Adipocyte (in vitro differentiated cells): ENCODE results near the gene PAPOLB.
"Not testable (repeated sequence)": the region's sequence is repeated elsewhere in the genome, so short reads cannot be mapped to it uniquely, and the experiment has no call there.

Experiments used
- DNase-seq: peaks from one replicate; pipeline ENCODE4 v3.0.0-alpha.2; 2015; ENCODE audit warnings: low read depth
- H3K27me3 ChIP-seq: replicated peaks from 2 replicates; pipeline ENCODE4 v1.7.0; 2013; ENCODE audit warnings: mild to moderate bottlenecking, low read length, moderate library complexity; ENCODE audit not compliant: control insufficient read depth, insufficient read depth
- H3K36me3 ChIP-seq: 2 replicates; pipeline ENCODE4 v1.7.0; 2013; ENCODE audit warnings: low read length, mild to moderate bottlenecking, moderate library complexity; ENCODE audit not compliant: control insufficient read depth, insufficient read depth, severe bottlenecking
- H3K4me1 ChIP-seq: 2 replicates; pipeline ENCODE4 v1.7.0; 2013; ENCODE audit warnings: mild to moderate bottlenecking, low read length, moderate library complexity; ENCODE audit not compliant: control insufficient read depth, insufficient read depth
- H3K4me3 ChIP-seq: 2 replicates; pipeline ENCODE4 v1.7.0; 2013; ENCODE audit warnings: mild to moderate bottlenecking, low read length, moderate library complexity
- H3K9ac ChIP-seq: 2 replicates; pipeline ENCODE4 v1.7.0; 2013; ENCODE audit warnings: mild to moderate bottlenecking, low read length, moderate library complexity
- H3K9me3 ChIP-seq: 2 replicates; pipeline ENCODE4 v1.7.0; 2013; ENCODE audit warnings: mild to moderate bottlenecking, low read length, moderate library complexity; ENCODE audit not compliant: control insufficient read depth

The PAPOLB gene

DNA sequence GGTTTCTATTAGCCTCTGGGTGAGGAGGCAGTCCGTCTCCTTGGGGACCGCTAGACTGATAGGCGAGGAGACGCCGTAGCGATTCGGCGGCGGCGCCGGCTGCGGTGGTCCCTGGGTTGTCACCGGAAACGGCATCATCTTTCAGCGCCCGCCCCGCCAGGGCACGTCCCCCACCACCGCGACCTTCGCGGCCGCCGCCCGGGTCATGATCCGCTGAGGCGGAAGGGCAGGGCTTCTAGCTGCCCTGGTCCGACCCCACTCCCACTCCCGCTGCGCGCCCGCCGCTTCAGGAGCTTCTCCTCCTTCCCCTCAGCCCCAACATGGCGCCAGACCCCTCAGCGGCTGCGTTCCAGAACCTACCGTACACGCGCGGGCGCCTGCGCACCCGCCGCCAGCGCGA lies at the start of gene PAPOLB:
Gene PAPOLB, minus strand, starts transcription at position 358 of the 400 bp plus-strand sequence. Its CDS starts 220 bp downstream, at position 138.
- Histone ChIP-seq H3K4me1 (no peaks in the 10 kb centered on the region), H3K4me3 (peak within 1 kb of the TSS; percentile 12), H3K36me3 (no peaks in the 10 kb centered on the region), H3K9ac (no peak within 1 kb of the TSS), H3K27me3 (peaks cover 5% of the 10 kb centered on the region), H3K9me3 (no peaks in the 10 kb centered on the region)
- no peak for DNase-seq

DNA sequence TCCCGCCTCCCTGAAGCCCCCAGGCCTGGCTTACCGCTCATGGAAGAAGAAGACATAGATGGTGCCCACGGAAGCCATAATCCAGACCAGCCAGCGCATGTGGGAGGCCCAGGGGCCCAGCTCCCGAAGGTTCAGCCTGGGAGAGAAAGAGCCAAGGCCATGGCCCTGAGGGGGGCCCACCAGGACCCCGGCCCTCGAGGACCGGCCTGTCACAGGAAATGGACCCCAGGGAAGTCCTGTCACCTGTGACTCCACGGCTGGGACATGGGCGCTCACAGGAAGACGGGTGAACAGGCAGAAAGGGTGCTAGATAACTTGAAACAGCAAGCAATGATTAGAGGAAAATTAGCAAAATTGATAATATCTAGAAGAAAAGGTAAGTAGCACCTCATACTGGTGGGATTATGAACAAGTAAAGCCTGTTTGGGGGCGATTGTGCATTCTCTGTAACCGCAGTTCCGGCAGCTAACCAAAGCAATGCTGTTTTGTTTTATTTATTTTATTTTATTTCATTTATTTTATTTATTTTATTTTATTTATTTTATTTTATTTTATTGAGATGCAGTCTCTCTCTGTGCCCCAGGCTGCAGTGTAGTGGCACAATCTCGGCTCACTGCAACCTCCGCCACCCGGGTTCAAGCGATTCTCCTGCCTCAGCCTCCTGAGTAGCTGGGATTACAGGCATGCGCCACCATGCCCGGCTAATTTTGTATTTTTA lies 49.4 kb upstream of the PAPOLB start:
- Histone ChIP-seq H3K27me3 (peaks cover 18% of the 10 kb centered on the region), H3K9me3 (peaks cover 5% of the 10 kb centered on the region), H3K36me3 (no peaks in the 10 kb centered on the region), H3K4me3 (no peak overlapping the region), H3K4me1 (no peaks in the 10 kb centered on the region), H3K9ac (no peak overlapping the region)
- no peak for DNase-seq

- peaks cover 5% of the 10 kb centered on the region for H3K9me3 ChIP-seq
Observed at GRCh38 chr7:4906682-4907081, 44.9 kb upstream of the PAPOLB start.

DNA sequence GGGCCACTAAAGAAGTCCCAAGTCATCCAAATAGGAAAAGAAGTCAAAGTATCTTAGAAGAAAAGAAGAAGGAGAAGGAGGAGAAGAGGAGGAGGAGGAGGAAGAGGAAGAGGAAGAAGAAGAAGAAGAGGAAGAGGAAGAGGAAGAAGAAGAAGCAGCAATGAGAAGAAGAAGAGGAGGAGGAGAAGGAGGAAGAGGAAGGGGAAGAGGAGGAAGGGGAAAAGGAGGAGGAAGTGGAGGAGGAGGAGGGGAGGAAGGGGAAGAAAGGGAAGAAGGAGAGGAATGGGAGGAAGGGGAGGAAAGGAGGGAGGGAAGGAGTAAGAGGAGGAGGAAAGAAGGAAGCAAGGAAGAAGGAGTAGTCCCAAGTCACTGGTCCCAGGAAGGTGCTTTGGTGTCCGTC lies 43.3 kb upstream of the PAPOLB start:
- Histone ChIP-seq H3K36me3 (no peaks in the 10 kb centered on the region), H3K4me3 (no peak overlapping the region), H3K27me3 (peaks cover 33% of the 10 kb centered on the region), H3K4me1 (no peaks in the 10 kb centered on the region), H3K9ac (no peak overlapping the region), H3K9me3 (peaks cover 5% of the 10 kb centered on the region)
- no peak for DNase-seq

More at GRCh38 chr7:4906682-4907081, 44.9 kb upstream of the PAPOLB start:
- Histone ChIP-seq H3K4me3 (no peak overlapping the region), H3K4me1 (no peaks in the 10 kb centered on the region), H3K9ac (no peak overlapping the region), H3K27me3 (peaks cover 34% of the 10 kb centered on the region), H3K36me3 (no peaks in the 10 kb centered on the region)
- DNase-seq: no peak

DNA sequence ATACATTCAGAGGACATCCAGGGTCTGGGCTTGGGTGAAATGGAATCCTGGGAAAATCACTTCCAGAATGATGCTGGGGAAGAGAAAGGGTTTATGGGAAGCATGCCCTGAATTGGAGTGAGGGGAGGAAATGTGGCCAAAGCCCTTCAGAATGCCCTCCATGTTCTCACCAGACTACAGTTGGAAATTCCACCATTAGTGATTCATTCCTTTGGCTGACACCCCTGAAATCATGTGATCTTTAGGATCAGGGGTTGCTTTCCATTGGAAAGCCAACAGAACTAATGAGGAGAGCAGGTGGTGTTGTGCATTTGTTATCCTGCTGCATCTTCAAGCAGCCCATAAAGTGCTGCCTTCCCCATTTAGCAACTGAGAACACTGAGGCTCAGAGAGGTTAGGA lies 42.5 kb upstream of the PAPOLB start:
- Histone ChIP-seq H3K9ac (no peak overlapping the region), H3K27me3 (peaks cover 30% of the 10 kb centered on the region), H3K36me3 (no peaks in the 10 kb centered on the region), H3K4me1 (no peaks in the 10 kb centered on the region), H3K4me3 (no peak overlapping the region), H3K9me3 (peaks cover 5% of the 10 kb centered on the region)
- no peak for DNase-seq

GRCh38 chr7:4895766-4896165 lies 33.9 kb upstream of the PAPOLB start:
- Histone ChIP-seq H3K4me1 (no peaks in the 10 kb centered on the region), H3K9me3 (peaks cover 10% of the 10 kb centered on the region), H3K27me3 (peaks cover 9% of the 10 kb centered on the region), H3K9ac (no peak overlapping the region), H3K4me3 (no peak overlapping the region), H3K36me3 (no peaks in the 10 kb centered on the region)
- no peak for DNase-seq

DNA sequence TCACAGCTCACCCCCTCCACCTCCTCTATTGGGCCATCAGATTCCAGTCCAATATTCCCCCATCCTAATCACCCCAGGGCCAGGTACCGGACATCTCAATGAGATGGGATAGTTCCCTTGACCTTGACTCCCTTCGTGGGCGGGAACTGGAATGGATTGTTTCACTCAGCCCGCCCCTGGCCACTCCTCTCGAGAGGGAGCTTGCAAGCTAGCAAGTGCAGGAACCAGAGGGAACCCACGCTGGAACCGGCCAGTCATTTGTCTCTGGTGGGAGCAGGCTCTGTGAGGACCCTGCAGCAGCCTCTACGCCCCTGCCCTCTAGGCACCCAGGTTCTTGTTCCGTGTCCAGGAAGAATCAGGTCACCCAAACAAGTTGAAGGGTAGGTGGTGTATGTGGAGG lies 32.7 kb upstream of the PAPOLB start:
- Histone ChIP-seq H3K36me3 (no peaks in the 10 kb centered on the region), H3K4me3 (no peak overlapping the region), H3K9me3 (peaks cover 10% of the 10 kb centered on the region), H3K9ac (no peak overlapping the region), H3K4me1 (no peaks in the 10 kb centered on the region), H3K27me3 (peaks cover 4% of the 10 kb centered on the region)
- DNase-seq: no peak

GRCh38 chr7:4893929-4894475 lies 32.2 kb upstream of the PAPOLB start:
- DNase-seq: no peak
- no peaks in the 10 kb centered on the region for H3K4me1 ChIP-seq
- H3K4me3 ChIP-seq: no peak overlapping the region
- H3K27me3 ChIP-seq: peaks cover 5% of the 10 kb centered on the region
- H3K9ac ChIP-seq: no peak overlapping the region
- peaks cover 7% of the 10 kb centered on the region for H3K9me3 ChIP-seq
- no peaks in the 10 kb centered on the region for H3K36me3 ChIP-seq

GRCh38 chr7:4893188-4893587 lies 31.4 kb upstream of the PAPOLB start:
- not testable (repeated sequence) for H3K36me3 ChIP-seq, DNase-seq, H3K4me3 ChIP-seq, H3K4me1 ChIP-seq, H3K9ac ChIP-seq, H3K9me3 ChIP-seq, H3K27me3 ChIP-seq

GRCh38 chr7:4891522-4891921 lies 29.7 kb upstream of the PAPOLB start:
- DNase-seq, H3K36me3 ChIP-seq, H3K9ac ChIP-seq, H3K4me1 ChIP-seq, H3K9me3 ChIP-seq, H3K4me3 ChIP-seq, H3K27me3 ChIP-seq: not testable (repeated sequence)

- peaks cover 18% of the 10 kb centered on the region for H3K27me3 ChIP-seq
- DNase-seq: no peak
- peaks cover 3% of the 10 kb centered on the region for H3K9me3 ChIP-seq
- no peaks in the 10 kb centered on the region for H3K36me3 ChIP-seq
- H3K9ac ChIP-seq: no peak overlapping the region
- no peak overlapping the region for H3K4me3 ChIP-seq
- no peaks in the 10 kb centered on the region for H3K4me1 ChIP-seq
Observed at GRCh38 chr7:4889682-4890081, 27.9 kb upstream of the PAPOLB start.

DNA sequence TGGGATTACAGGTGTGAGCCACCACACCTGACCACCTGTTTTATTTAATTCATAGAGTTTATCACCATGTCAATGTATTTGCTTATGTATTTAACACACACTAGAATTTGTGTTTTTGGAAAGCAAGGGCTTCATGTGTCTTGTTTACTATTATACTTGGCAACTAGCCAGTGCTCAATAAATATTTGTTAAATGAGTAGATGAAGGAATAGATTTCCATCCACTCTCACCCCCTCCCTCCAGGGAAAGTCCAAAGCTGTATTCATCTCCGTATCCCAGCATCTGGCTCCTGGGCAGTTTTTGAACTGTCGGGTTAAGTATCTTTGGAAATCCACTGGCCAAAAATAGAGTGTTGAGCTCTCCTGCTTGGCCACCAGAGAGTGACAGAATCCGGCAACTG lies 26.3 kb upstream of the PAPOLB start:
- Histone ChIP-seq H3K27me3 (peaks cover 18% of the 10 kb centered on the region), H3K4me3 (no peak overlapping the region), H3K36me3 (no peaks in the 10 kb centered on the region), H3K9ac (no peak overlapping the region), H3K4me1 (no peaks in the 10 kb centered on the region), H3K9me3 (no peaks in the 10 kb centered on the region)
- no peak for DNase-seq
